Spleen (tissue), 7 donors: ENCODE data around the gene TKTL2.

Source experiments
- CTCF ChIP-seq, 11 experiments: fragments of 200-600 bp in 7 of 11; fragments of 450-650 bp in 4 of 11; sonication (generic) in 4 of 11; IDR thresholded peaks in 8 of 11; conservative IDR thresholded peaks in 3 of 11; 1 replicate in 7 of 11; 2 replicates in 4 of 11; pipeline versions ENCODE4 v1.4.0 to v1.8.0; 2016 to 2021; ENCODE audit warnings: antibody characterized with exemption in 11 of 11, inconsistent platforms in 4 of 11, mild to moderate bottlenecking in 1 of 11
- POLR2AphosphoS5 ChIP-seq, 3 donors: sonication (generic); formaldehyde crosslinking; IDR thresholded peaks; one replicate each; pipeline ENCODE4 v1.5.1; 2017; ENCODE audit warnings: antibody characterized with exemption in 3 of 3
- donor health status: DM: no; HTN: no; CAD: no; lungs with moderate emphysema.
- donor health status: DM: no; HTN: no; CAD: no.
- donor health status: DM: no; HTN: no; CAD: no.

- TF ChIP-seq CTCF (IDR thresholded peaks at IDR 0.05 in 8 of 11, conservative IDR thresholded peaks at IDR 0.05 in 3 of 11) (no peak), POLR2AphosphoS5 (IDR thresholded peaks at IDR 0.05) (peak in 1 of 3 donors; percentile 5)
Observed at GRCh38 chr4:163495900-163496299, 22.3 kb upstream of the TKTL2 start.
